ENCODE data around the gene MBD5.
"Not testable (repeated sequence)": the region's sequence is repeated elsewhere in the genome, so short reads cannot be mapped to it uniquely, and the experiment has no call there.

The MBD5 gene

GRCh38 chr2:148527488-148528340 lies 506.8 kb downstream of the MBD5 start:
- DNase-seq: peak in 1 of 2 donors; percentile 36

- no peak for DNase-seq
These were observed 507.6 kb downstream of the MBD5 start for GRCh38 chr2:148528356-148529064.

GRCh38 chr2:148529745-148530144 lies 508.9 kb downstream of the MBD5 start:
- DNase-seq: no peak

GRCh38 chr2:148530350-148530749 lies 509.5 kb downstream of the MBD5 start:
- no peak for DNase-seq

- DNase-seq: no peak
These were observed 510.3 kb downstream of the MBD5 start for GRCh38 chr2:148531235-148531634.

GRCh38 chr2:148531669-148532428 lies 511.0 kb downstream of the MBD5 start:
- DNase-seq: no peak

- no peak for DNase-seq
These were observed 512.1 kb downstream of the MBD5 start for GRCh38 chr2:148533004-148533403.

- no peak for DNase-seq
These were observed 512.8 kb downstream of the MBD5 start for GRCh38 chr2:148533685-148534084.

- DNase-seq: no peak
These were observed 513.7 kb downstream of the MBD5 start for GRCh38 chr2:148534416-148535204.

GRCh38 chr2:148538375-148538774 lies 517.5 kb downstream of the MBD5 start:
- DNase-seq: no peak

- DNase-seq: peak in 1 of 2 donors; percentile 31
These were observed 519.1 kb downstream of the MBD5 start for GRCh38 chr2:148540022-148540421.

- DNase-seq: no peak
These were observed 520.9 kb downstream of the MBD5 start for GRCh38 chr2:148541792-148542191.

GRCh38 chr2:148542614-148543013 lies 521.7 kb downstream of the MBD5 start:
- DNase-seq: no peak

GRCh38 chr2:148543088-148543540 lies 522.2 kb downstream of the MBD5 start:
- DNase-seq: not testable (repeated sequence)

- DNase-seq: no peak
These were observed 524.7 kb downstream of the MBD5 start for GRCh38 chr2:148545390-148546256.

GRCh38 chr2:148546270-148546669 lies 525.4 kb downstream of the MBD5 start:
- DNase-seq: no peak

- DNase-seq: no peak
These were observed 528.0 kb downstream of the MBD5 start for GRCh38 chr2:148548716-148549400.

- peak in 1 of 2 donors; percentile 16 for DNase-seq
These were observed 531.9 kb downstream of the MBD5 start for GRCh38 chr2:148552675-148553331.

GRCh38 chr2:148553332-148553887 lies 532.5 kb downstream of the MBD5 start:
- no peak for DNase-seq

All from stimulated activated CD4-positive, alpha-beta T cell treated with anti-CD3 and anti-CD28 coated beads, Interleukin-2, amount 100 ng/mL, for 24 hours (primary cell).